ENCODE data around the gene SIX1.

SIX1 gene

GRCh38 chr14:60680511-60680910 is 31.2 kb upstream of the SIX1 start:
- DNase-seq (ENCODE audit: low spot score): no peak
- in situ Hi-C loops (cut with MboI; ENCODE audit: low sequenced_read_pairs, unreplicated experiment): no loop called here
- no peak for TF ChIP-seq CTCF (IDR thresholded peaks at IDR 0.05; ENCODE audit: borderline replicate concordance, control extremely low read depth, extremely low read depth, insufficient read depth, missing control alignments)

GRCh38 chr14:60679566-60680258 is 30.4 kb upstream of the SIX1 start:
- TF ChIP-seq CTCF (IDR thresholded peaks at IDR 0.05; ENCODE audit: borderline replicate concordance, control extremely low read depth, extremely low read depth, insufficient read depth, missing control alignments): no peak
- in situ Hi-C loops (cut with MboI; ENCODE audit: low sequenced_read_pairs, unreplicated experiment): no loop called here
- DNase-seq (ENCODE audit: low spot score): no peak

GRCh38 chr14:60677701-60678100 is 28.4 kb upstream of the SIX1 start:
- in situ Hi-C loops (cut with MboI; ENCODE audit: low sequenced_read_pairs, unreplicated experiment): no loop called here
- TF ChIP-seq CTCF (IDR thresholded peaks at IDR 0.05; ENCODE audit: borderline replicate concordance, control extremely low read depth, extremely low read depth, insufficient read depth, missing control alignments): no peak
- DNase-seq (ENCODE audit: low spot score): no peak

GRCh38 chr14:60670989-60671388 is 21.7 kb upstream of the SIX1 start:
- in situ Hi-C loops (cut with MboI; ENCODE audit: low sequenced_read_pairs, unreplicated experiment): no loop called here
- DNase-seq (ENCODE audit: low spot score): no peak

GRCh38 chr14:60668431-60669112 is 19.3 kb upstream of the SIX1 start:
- in situ Hi-C loops (cut with MboI; ENCODE audit: low sequenced_read_pairs, unreplicated experiment): no loop called here
- no peak for DNase-seq (ENCODE audit: low spot score)
- no peak for TF ChIP-seq CTCF (IDR thresholded peaks at IDR 0.05; ENCODE audit: borderline replicate concordance, control extremely low read depth, extremely low read depth, insufficient read depth, missing control alignments)

More at GRCh38 chr14:60670989-60671388, 21.7 kb upstream of the SIX1 start:
- TF ChIP-seq CTCF (IDR thresholded peaks at IDR 0.05; ENCODE audit: borderline replicate concordance, control extremely low read depth, extremely low read depth, insufficient read depth, missing control alignments): no peak

GRCh38 chr14:60665177-60665550 is 15.9 kb upstream of the SIX1 start:
- no peak for TF ChIP-seq CTCF (IDR thresholded peaks at IDR 0.05; ENCODE audit: borderline replicate concordance, control extremely low read depth, extremely low read depth, insufficient read depth, missing control alignments)
- no peak for DNase-seq (ENCODE audit: low spot score)
- in situ Hi-C loops (cut with MboI; ENCODE audit: low sequenced_read_pairs, unreplicated experiment): no loop called here

Measured in GM13976 (cell line).